HepG2 (cell line): ENCODE results near the gene E2F1. TPM values are rescaled to one million over a fixed set of nuclear protein-coding genes. Genes with fewer than 3 reads are reported as not detected.

Source experiments
- CC2D1A ChIP-seq: sonication (generic); formaldehyde crosslinking; IDR thresholded peaks from 2 replicates; pipeline ENCODE4 v1.8.1; 2023; ENCODE audit warnings: mild to moderate bottlenecking, missing genetic modification reagents
- GABPB1 ChIP-seq: IDR thresholded peaks from 2 replicates; pipeline ENCODE4 v1.6.1; 2016; ENCODE audit warnings: mild to moderate bottlenecking, missing genetic modification reagents, moderate library complexity, missing compliant biosample characterization
- JARID2 ChIP-seq: sonication (generic); formaldehyde crosslinking; IDR thresholded peaks from 2 replicates; pipeline ENCODE4 v1.8.1; 2023; ENCODE audit warnings: missing genetic modification reagents, inconsistent platforms; ENCODE audit not compliant: insufficient replicate concordance
- NFE2L2 ChIP-seq: fragments of 150-350 bp; IDR thresholded peaks from 2 replicates; pipeline ENCODE4 v1.6.1; 2014; ENCODE audit warnings: low read length
- NR2F2 ChIP-seq: IDR thresholded peaks from 2 replicates; pipeline ENCODE4 v1.6.1; 2012; ENCODE audit warnings: low read depth, inconsistent platforms, borderline replicate concordance
- NRL ChIP-seq: sonication (generic); formaldehyde crosslinking; IDR thresholded peaks from 2 replicates; pipeline ENCODE4 v1.5.0; 2020; ENCODE audit warnings: missing genetic modification reagents, mild to moderate bottlenecking, moderate library complexity, borderline replicate concordance
- RFXANK ChIP-seq: IDR thresholded peaks from 2 replicates; pipeline ENCODE4 v1.6.1; 2016
- SMARCE1 ChIP-seq: fragments of 450-650 bp; IDR thresholded peaks from 2 replicates; pipeline ENCODE4 v1.6.1; 2017; ENCODE audit warnings: borderline replicate concordance
- TBP ChIP-seq: sonication (generic); formaldehyde crosslinking; IDR thresholded peaks from 2 replicates; pipeline ENCODE4 v1.5.0; 2020; ENCODE audit warnings: missing genetic modification reagents
- TBX2 ChIP-seq: sonication (generic); formaldehyde crosslinking; IDR thresholded peaks from 2 replicates; pipeline ENCODE4 v1.5.0; 2020; ENCODE audit warnings: missing genetic modification reagents, mild to moderate bottlenecking, borderline replicate concordance
- ZBTB20 ChIP-seq: sonication (generic); formaldehyde crosslinking; IDR thresholded peaks from 2 replicates; pipeline ENCODE4 v1.8.1; 2023; ENCODE audit warnings: missing genetic modification reagents, low read depth, mild to moderate bottlenecking, borderline replicate concordance
- ZFAT ChIP-seq: sonication (generic); formaldehyde crosslinking; conservative IDR thresholded peaks from 2 replicates; pipeline ENCODE4 v1.8.1; 2023; ENCODE audit warnings: missing genetic modification reagents, inconsistent platforms
- ZNF251 ChIP-seq: sonication (generic); formaldehyde crosslinking; IDR thresholded peaks from 2 replicates; pipeline ENCODE4 v1.9.0; 2021; ENCODE audit warnings: mild to moderate bottlenecking, missing genetic modification reagents
- ZNF354B ChIP-seq: sonication (generic); formaldehyde crosslinking; IDR thresholded peaks from 2 replicates; pipeline ENCODE4 v1.8.0; 2022; ENCODE audit warnings: mild to moderate bottlenecking, missing genetic modification reagents
- ZNF496 ChIP-seq: sonication (generic); formaldehyde crosslinking; IDR thresholded peaks from 2 replicates; pipeline ENCODE4 v1.8.1; 2023; ENCODE audit warnings: mild to moderate bottlenecking, moderate library complexity, missing genetic modification reagents; ENCODE audit not compliant: insufficient replicate concordance
- ZNF569 ChIP-seq: sonication (generic); formaldehyde crosslinking; IDR thresholded peaks from 2 replicates; pipeline ENCODE4 v1.5.0; 2020; ENCODE audit warnings: mild to moderate bottlenecking, missing genetic modification reagents, moderate library complexity, borderline replicate concordance
- ZNF629 ChIP-seq: sonication (generic); formaldehyde crosslinking; conservative IDR thresholded peaks from 2 replicates; pipeline ENCODE4 v1.5.0; 2020; ENCODE audit warnings: missing genetic modification reagents
- ZNF773 ChIP-seq: sonication (generic); formaldehyde crosslinking; IDR thresholded peaks from 2 replicates; pipeline ENCODE4 v1.4.0; 2020; ENCODE audit warnings: missing genetic modification reagents, borderline replicate concordance
- polyA plus RNA-seq, 8 experiments: library from polyadenylated mRNA; depleted of rRNA in 3 of 8; stranded (reverse) in 7 of 8; unstranded in 1 of 8; fragments of >200 nt; fragmentation: Illumina TruSeq in 4 of 8; extraction: Trizol in 4 of 8; gene quantifications; 2 replicates each; pipeline versions ENCODE4 v1.2.1 to v1.2.3, GENCODE V29; 2011 to 2016; ENCODE audit warnings: low read depth in 4 of 8, missing spikeins in 1 of 8, mixed read lengths in 1 of 8; ENCODE audit not compliant: insufficient read depth in 1 of 8
- total RNA-seq, 5 experiments: library from RNA; depleted of rRNA; stranded (reverse); fragments of >200 nt; fragmentation: Illumina TruSeq; extraction: Trizol; gene quantifications; 2 replicates each; pipeline ENCODE4 v1.2.3, GENCODE V29; 2016; ENCODE audit warnings: low read depth in 1 of 5
- TF ChIP-seq, protein P1 (sequence below): sonication (generic); formaldehyde crosslinking; IDR thresholded peaks from 2 replicates; pipeline ENCODE4 v1.9.0; 2021; ENCODE audit warnings: missing genetic modification reagents, borderline replicate concordance
- TF ChIP-seq, protein P2 (sequence below): sonication (generic); formaldehyde crosslinking; IDR thresholded peaks from 2 replicates; pipeline ENCODE4 v1.4.0; 2020; ENCODE audit warnings: missing genetic modification reagents
- TF ChIP-seq, protein P3 (sequence below): sonication (generic); formaldehyde crosslinking; IDR thresholded peaks from 2 replicates; pipeline ENCODE4 v1.4.0; 2020; ENCODE audit warnings: missing genetic modification reagents

Gene E2F1
- total and polyA plus RNA-seq, 2 of the 13 experiments (the other 11 are each of a cell fraction or from before 2014, with no cell fraction given): 25.5 to 39.4 TPM

DNA sequence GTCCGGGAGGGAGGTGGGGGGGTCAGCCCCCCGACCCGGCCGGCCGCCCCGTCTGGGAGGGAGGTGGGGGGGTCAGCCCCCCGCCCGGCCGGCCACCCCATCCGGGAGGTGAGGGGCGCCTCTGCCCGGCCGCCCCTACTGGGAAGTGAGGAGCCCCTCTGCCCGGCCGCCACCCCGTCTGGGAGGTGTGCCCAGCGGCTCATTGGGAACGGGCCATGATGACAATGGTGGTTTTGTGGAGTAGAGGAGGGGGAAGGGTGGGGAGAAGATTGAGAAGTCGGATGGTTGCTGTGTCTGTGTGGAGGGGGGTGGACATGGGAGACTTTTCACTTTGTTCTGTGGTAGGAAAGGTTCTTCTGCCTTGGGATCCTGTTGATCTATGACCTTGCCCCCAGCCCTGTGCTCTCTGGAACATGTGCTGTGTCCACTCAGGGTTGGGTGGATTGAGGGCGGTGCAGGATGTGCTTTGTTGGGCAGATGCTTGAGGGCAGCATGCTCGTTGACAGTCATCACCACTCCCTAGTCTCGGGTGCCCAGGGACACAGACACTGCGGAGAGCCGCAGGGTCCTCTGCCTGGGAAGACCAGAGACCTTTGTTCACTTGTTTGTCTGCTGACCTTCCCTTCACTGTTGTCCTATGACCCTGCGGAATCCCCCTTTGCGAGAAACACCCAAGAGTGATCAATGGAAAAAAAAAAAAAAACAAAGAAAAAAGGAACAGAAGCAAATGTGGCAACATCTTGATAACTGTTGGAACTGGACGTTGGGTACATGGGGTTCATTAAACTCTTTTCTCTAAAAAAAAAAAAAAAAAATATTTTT lies 15.7 kb upstream of the E2F1 start (continued):
- TF ChIP-seq JARID2 (CRISPR knock-in tag) (no peak), ZNF773 (no peak), RFXANK (CRISPR knock-in tag) (no peak), NRL (CRISPR knock-in tag) (peak; percentile 75), CC2D1A (no peak), ZNF569 (no peak; the same call in 1 of the 2 replicates), NR2F2 (peak; percentile 92), ZNF496 (CRISPR knock-in tag) (no peak), ZBTB20 (CRISPR knock-in tag) (peak; percentile 76; the same call in 1 of the 2 replicates), TBX2 (peak; percentile 81; the same call in 1 of the 2 replicates), NFE2L2 (no peak), ZFAT (no peak), TBP (no peak), ZNF354B (CRISPR knock-in tag) (no peak), ZNF251 (CRISPR knock-in tag) (0 out of 2 replicates have a peak, but pooled peaks have one; percentile 50), SMARCE1 (no peak), ZNF629 (CRISPR knock-in tag) (peak; percentile 39; the same call in 1 of the 2 replicates), GABPB1 (CRISPR knock-in tag) (peak; percentile 52)
- TF ChIP-seq, protein P1, sequence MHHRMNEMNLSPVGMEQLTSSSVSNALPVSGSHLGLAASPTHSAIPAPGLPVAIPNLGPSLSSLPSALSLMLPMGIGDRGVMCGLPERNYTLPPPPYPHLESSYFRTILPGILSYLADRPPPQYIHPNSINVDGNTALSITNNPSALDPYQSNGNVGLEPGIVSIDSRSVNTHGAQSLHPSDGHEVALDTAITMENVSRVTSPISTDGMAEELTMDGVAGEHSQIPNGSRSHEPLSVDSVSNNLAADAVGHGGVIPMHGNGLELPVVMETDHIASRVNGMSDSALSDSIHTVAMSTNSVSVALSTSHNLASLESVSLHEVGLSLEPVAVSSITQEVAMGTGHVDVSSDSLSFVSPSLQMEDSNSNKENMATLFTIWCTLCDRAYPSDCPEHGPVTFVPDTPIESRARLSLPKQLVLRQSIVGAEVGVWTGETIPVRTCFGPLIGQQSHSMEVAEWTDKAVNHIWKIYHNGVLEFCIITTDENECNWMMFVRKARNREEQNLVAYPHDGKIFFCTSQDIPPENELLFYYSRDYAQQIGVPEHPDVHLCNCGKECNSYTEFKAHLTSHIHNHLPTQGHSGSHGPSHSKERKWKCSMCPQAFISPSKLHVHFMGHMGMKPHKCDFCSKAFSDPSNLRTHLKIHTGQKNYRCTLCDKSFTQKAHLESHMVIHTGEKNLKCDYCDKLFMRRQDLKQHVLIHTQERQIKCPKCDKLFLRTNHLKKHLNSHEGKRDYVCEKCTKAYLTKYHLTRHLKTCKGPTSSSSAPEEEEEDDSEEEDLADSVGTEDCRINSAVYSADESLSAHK (CRISPR knock-in tag): no peak
- TF ChIP-seq, protein P2, sequence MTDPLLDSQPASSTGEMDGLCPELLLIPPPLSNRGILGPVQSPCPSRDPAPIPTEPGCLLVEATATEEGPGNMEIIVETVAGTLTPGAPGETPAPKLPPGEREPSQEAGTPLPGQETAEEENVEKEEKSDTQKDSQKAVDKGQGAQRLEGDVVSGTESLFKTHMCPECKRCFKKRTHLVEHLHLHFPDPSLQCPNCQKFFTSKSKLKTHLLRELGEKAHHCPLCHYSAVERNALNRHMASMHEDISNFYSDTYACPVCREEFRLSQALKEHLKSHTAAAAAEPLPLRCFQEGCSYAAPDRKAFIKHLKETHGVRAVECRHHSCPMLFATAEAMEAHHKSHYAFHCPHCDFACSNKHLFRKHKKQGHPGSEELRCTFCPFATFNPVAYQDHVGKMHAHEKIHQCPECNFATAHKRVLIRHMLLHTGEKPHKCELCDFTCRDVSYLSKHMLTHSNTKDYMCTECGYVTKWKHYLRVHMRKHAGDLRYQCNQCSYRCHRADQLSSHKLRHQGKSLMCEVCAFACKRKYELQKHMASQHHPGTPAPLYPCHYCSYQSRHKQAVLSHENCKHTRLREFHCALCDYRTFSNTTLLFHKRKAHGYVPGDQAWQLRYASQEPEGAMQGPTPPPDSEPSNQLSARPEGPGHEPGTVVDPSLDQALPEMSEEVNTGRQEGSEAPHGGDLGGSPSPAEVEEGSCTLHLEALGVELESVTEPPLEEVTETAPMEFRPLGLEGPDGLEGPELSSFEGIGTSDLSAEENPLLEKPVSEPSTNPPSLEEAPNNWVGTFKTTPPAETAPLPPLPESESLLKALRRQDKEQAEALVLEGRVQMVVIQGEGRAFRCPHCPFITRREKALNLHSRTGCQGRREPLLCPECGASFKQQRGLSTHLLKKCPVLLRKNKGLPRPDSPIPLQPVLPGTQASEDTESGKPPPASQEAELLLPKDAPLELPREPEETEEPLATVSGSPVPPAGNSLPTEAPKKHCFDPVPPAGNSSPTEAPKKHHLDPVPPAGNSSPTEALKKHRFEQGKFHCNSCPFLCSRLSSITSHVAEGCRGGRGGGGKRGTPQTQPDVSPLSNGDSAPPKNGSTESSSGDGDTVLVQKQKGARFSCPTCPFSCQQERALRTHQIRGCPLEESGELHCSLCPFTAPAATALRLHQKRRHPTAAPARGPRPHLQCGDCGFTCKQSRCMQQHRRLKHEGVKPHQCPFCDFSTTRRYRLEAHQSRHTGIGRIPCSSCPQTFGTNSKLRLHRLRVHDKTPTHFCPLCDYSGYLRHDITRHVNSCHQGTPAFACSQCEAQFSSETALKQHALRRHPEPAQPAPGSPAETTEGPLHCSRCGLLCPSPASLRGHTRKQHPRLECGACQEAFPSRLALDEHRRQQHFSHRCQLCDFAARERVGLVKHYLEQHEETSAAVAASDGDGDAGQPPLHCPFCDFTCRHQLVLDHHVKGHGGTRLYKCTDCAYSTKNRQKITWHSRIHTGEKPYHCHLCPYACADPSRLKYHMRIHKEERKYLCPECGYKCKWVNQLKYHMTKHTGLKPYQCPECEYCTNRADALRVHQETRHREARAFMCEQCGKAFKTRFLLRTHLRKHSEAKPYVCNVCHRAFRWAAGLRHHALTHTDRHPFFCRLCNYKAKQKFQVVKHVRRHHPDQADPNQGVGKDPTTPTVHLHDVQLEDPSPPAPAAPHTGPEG (CRISPR knock-in tag): no peak
- TF ChIP-seq, protein P3, sequence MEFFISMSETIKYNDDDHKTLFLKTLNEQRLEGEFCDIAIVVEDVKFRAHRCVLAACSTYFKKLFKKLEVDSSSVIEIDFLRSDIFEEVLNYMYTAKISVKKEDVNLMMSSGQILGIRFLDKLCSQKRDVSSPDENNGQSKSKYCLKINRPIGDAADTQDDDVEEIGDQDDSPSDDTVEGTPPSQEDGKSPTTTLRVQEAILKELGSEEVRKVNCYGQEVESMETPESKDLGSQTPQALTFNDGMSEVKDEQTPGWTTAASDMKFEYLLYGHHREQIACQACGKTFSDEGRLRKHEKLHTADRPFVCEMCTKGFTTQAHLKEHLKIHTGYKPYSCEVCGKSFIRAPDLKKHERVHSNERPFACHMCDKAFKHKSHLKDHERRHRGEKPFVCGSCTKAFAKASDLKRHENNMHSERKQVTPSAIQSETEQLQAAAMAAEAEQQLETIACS (CRISPR knock-in tag): no peak
